ENCODE measurements around the gene KNL1.

- no peak for TF ChIP-seq CTCF (IDR thresholded peaks at IDR 0.05)
- TF ChIP-seq POLR2AphosphoS5 (IDR thresholded peaks at IDR 0.05) = no peak
- no peak for TF ChIP-seq EP300 (IDR thresholded peaks at IDR 0.05)
- no peak for TF ChIP-seq POLR2A (IDR thresholded peaks at IDR 0.05)
Measured at GRCh38 chr15:40591389-40591788, 2.7 kb upstream of the KNL1 start.
